ENCODE results near the gene ATG5. TPM values are rescaled to one million over a fixed set of nuclear protein-coding genes. Genes with fewer than 3 reads are reported as not detected.

ATG5 gene
- total RNA-seq, 4 donors from 2014 or later, result 14.6 to 34.9 (median 25.3) TPM

DNA sequence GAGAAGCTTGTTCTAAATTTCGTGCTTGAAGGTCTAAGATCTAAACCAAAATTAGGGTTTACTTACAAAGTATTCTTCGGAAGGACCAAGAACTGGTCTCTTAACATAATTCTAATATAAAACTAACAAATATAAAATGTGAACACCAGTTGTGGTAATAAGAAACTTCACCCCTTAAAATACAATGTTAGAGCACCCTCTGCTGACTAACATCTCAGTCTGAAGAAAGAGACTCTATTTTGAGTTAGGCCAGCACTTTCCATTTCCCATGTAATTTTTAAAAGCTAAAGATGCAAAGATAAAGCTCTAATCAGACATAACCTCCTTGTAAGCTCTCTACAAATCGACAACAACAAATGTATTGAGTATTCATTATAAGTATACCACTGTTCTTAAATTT, 24.6 kb downstream of the ATG5 start:
- Histone ChIP-seq H3K4me1 (peaks cover 0 to 10% (median 0%) of the 10 kb centered on the region in 3 donors), H3K27me3 (no peaks in the 10 kb centered on the region), H3K4me3 (no peak overlapping the region), H3K27ac (no peak overlapping the region), H3K36me3 (peaks cover 0 to 8% (median 0%) of the 10 kb centered on the region in 3 donors), H3K9me3 (no peaks in the 10 kb centered on the region)
- intact Hi-C loops (cut with DNase I), result no loop called here
- DNase-seq, result no peak
- WGBS, 2 donors, result 60 to 79% methylated on average over 3 of the region's 3 CpGs
- TF ChIP-seq POLR2A (IDR thresholded peaks at IDR 0.05), result no peak
- TF ChIP-seq, protein P1, sequence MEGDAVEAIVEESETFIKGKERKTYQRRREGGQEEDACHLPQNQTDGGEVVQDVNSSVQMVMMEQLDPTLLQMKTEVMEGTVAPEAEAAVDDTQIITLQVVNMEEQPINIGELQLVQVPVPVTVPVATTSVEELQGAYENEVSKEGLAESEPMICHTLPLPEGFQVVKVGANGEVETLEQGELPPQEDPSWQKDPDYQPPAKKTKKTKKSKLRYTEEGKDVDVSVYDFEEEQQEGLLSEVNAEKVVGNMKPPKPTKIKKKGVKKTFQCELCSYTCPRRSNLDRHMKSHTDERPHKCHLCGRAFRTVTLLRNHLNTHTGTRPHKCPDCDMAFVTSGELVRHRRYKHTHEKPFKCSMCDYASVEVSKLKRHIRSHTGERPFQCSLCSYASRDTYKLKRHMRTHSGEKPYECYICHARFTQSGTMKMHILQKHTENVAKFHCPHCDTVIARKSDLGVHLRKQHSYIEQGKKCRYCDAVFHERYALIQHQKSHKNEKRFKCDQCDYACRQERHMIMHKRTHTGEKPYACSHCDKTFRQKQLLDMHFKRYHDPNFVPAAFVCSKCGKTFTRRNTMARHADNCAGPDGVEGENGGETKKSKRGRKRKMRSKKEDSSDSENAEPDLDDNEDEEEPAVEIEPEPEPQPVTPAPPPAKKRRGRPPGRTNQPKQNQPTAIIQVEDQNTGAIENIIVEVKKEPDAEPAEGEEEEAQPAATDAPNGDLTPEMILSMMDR (IDR thresholded peaks at IDR 0.05), result peak; percentile 24 to 59 (median 30)

DNA sequence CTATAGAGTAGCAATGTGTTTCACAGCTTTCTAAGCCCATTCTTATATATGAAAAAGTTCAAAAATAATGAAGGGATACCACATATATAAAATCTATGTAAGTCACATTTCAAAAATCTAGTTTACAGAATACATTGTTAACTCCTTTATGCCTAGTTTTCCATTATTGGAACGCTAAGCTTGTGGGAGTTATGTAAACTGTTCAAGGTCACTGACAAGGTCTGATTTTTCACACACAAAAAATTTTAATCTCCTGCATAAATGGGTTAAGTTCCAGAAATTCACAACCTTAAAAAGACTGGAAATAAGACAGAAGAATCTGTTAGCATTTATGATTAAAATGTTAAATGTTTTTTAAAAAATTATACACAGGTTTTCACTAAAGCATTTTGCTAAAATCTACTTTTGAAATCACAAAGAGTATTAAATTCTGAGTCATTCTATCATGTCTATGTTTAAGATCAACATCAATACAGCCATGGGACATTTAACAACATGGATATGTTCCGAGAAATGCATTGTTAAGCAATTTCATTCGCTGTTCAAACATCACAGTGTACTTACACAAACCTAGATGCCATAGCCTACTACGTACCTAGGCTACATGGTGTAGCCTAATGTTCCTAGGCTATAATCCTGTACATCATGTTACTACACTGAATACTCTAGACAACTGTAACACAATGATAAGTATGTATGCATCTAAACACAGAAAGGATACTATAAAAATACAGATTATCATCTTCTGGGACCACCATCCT, 25.4 kb downstream of the ATG5 start:
- intact Hi-C loops (cut with DNase I), result no loop called here
- Histone ChIP-seq H3K4me3 (no peak overlapping the region), H3K4me1 (peaks cover 0 to 10% (median 0%) of the 10 kb centered on the region in 3 donors), H3K9me3 (no peaks in the 10 kb centered on the region), H3K27me3 (no peaks in the 10 kb centered on the region), H3K27ac (no peak overlapping the region), H3K36me3 (peaks cover 0 to 6% (median 0%) of the 10 kb centered on the region in 3 donors)
- TF ChIP-seq, protein P1 (IDR thresholded peaks at IDR 0.05), result no peak
- 75 to 83% methylated on average over 4 of the region's 4 CpGs for WGBS, 2 donors
- DNase-seq, result no peak

DNA sequence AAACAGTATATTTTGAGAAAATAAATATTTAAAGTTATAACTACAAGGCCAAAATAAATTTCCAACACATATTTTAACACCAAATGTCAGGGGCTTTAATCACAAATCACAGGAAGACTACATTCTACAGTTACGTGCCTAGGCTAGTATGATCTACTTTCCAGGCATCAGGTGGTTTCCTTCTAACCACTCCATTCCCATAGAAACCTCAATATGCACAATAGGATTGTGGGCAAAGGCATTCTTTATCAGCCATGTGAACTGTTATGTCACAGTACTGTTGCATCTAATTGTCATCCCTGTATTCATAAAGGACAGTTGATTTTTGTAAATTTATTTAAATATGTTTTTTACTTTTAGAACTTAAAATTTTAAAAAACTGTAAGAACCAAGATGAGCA, 32.4 kb downstream of the ATG5 start:
- Histone ChIP-seq H3K4me3 (no peak overlapping the region), H3K9me3 (no peaks in the 10 kb centered on the region), H3K27ac (no peak overlapping the region), H3K4me1 (peaks cover 0 to 3% (median 0%) of the 10 kb centered on the region in 3 donors), H3K27me3 (no peaks in the 10 kb centered on the region), H3K36me3 (peaks cover 0 to 27% (median 4%) of the 10 kb centered on the region in 3 donors)
- no peak for TF ChIP-seq POLR2A (IDR thresholded peaks at IDR 0.05)
- TF ChIP-seq, protein P1 (IDR thresholded peaks at IDR 0.05), result no peak
- no peak for DNase-seq
- 64 to 90% methylated on average over 1 of the region's 1 CpG for WGBS, 2 donors
- intact Hi-C loops (cut with DNase I), result no loop called here

DNA sequence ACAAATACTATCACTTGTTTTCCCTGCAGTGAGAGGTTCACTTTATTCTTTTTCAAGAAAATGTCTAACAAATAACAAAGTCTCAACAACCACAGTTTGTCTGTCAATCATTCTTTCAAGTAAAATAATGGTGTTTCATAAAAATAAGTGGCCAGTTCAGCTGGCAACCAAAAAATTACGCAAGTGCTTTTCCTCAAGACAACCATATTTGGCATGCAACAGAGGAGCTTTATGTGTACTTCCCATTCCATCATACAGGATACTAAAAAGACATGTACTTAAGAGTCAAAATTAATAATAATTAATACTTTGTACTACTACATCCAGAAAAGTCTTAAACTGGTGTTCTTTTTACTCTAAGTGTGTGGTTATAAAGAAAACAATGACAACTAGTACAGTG, 34.6 kb downstream of the ATG5 start:
- Histone ChIP-seq H3K36me3 (peaks cover 0 to 27% (median 4%) of the 10 kb centered on the region in 3 donors), H3K27ac (no peak overlapping the region), H3K9me3 (no peaks in the 10 kb centered on the region), H3K27me3 (no peaks in the 10 kb centered on the region), H3K4me1 (peaks cover 0 to 25% (median 0%) of the 10 kb centered on the region in 3 donors), H3K4me3 (no peak overlapping the region)
- DNase-seq, result no peak
- 96% methylated on average over 1 of the region's 1 CpG for WGBS, 2 donors
- TF ChIP-seq, protein P1 (IDR thresholded peaks at IDR 0.05), result no peak
- no peak for TF ChIP-seq POLR2A (IDR thresholded peaks at IDR 0.05)
- intact Hi-C loops (cut with DNase I), result no loop called here

DNA sequence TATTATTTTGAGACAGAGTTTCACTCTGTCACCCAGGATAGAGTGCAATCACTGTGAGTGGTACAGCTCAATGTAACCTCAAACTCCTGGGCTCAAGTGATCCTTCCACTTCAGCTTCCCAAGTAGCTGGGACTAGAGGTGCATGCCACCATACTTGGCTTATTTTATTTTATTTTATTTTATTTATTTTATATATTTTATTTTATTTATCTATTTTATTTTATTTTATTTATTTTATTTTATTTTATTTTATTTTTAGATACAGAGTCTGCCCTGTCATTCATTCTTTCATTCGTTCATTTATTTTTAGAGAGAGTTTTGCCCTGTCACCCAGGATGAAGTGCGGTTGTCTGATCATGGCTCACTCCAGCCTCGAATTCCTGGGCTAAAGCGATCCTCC, 35.5 kb downstream of the ATG5 start:
- Histone ChIP-seq H3K4me3 (no peak overlapping the region), H3K27me3 (no peaks in the 10 kb centered on the region), H3K4me1 (peaks cover 0 to 32% (median 0%) of the 10 kb centered on the region in 3 donors), H3K9me3 (no peaks in the 10 kb centered on the region), H3K36me3 (peaks cover 0 to 27% (median 4%) of the 10 kb centered on the region in 3 donors), H3K27ac (no peak overlapping the region)
- intact Hi-C loops (cut with DNase I), result no loop called here
- WGBS, 2 donors, result 92 to 97% methylated on average over 4 of the region's 4 CpGs
- no peak for DNase-seq
- TF ChIP-seq POLR2A (IDR thresholded peaks at IDR 0.05), result no peak
- TF ChIP-seq, protein P1 (IDR thresholded peaks at IDR 0.05), result no peak

Data from esophagus squamous epithelium (tissue), 5 donors.